ENCODE results near the gene MEIKIN. TPM values are rescaled to one million over a fixed set of nuclear protein-coding genes. Genes with fewer than 3 reads are reported as not detected.
A peak's percentile ranks its signal among the peaks of the same experiment; 100 is the strongest.

MEIKIN gene
- polyA plus RNA-seq, 6 donors from 2014 or later: not detected

DNA sequence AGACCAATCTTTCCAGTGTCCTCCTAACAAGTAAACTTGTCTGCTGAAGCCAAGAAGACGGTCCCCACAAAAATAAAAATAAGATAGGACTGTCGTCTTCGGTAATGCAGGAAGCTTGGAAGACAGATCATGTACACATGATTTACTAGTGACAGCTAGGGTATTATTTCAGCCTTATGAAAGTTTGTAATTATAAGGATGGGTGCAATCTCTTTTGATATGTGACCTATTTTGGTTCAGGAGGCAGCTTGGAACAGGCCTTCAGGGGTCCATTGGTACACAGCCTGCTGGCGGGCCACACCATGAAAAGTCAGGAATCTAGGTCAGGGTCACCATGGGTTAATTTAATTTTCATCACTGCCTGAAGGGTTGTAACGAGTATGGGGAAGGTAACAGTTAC lies 13.7 kb upstream of the MEIKIN start:
- no peak for ATAC-seq (ENCODE audit: low read depth in 2 of 2)
- Mint-ChIP-seq H3K27ac (peak overlapping the region in 2 of 6 donors; percentile 45 to 75), H3K4me1 (no peaks in the 10 kb centered on the region), H3K9me3 (no peaks in the 10 kb centered on the region), H3K36me3 (no peaks in the 10 kb centered on the region), H3K4me3 (no peak overlapping the region), H3K27me3 (peaks cover 0 to 16% (median 10%) of the 10 kb centered on the region in 3 donors)
- DNase-seq: no peak

DNA sequence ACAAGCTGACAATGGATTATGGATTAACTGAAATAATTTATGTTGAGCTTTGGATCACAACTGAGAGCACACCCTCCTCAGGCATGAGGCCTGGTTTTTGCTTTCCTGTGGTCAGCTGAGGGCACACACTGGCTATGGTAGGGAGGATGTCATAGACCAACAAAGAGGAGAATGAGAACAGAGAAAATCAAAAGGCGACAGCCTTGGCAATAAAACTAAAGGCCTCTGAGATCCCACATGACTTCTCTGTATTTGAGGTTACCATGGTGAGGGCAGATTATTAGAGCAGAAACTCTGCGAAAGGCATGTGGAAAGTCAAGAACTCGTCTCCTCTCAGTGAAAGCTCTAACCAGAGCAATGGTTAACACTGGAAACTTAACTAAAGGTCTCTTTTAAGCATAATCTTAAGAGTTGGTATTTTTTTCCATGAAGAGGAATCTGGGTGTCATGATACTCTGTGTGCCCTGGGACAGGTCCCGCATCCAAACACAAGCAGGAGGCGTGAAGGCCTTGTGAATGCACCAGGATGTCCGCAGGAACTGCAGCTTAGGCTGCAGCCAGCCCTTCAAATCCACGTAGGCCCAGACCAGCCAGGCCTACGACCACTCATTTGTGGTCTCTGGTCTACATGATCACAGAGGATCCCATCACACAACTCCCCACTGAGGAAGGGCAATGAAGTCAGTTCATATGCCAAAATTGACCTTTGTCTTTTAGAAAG lies 12.4 kb upstream of the MEIKIN start:
- no peaks in the 10 kb centered on the region for H3K4me1 Mint-ChIP-seq
- no peak overlapping the region for H3K4me3 Mint-ChIP-seq
- no peaks in the 10 kb centered on the region for H3K9me3 Mint-ChIP-seq
- no peaks in the 10 kb centered on the region for H3K36me3 Mint-ChIP-seq
- peak overlapping the region in 1 of 6 donors; percentile 19 for H3K27ac Mint-ChIP-seq
- peaks cover 0 to 8% (median 0%) of the 10 kb centered on the region in 3 donors for H3K27me3 Mint-ChIP-seq
- no peak for ATAC-seq (ENCODE audit: low read depth in 2 of 2)
- DNase-seq: no peak

DNA sequence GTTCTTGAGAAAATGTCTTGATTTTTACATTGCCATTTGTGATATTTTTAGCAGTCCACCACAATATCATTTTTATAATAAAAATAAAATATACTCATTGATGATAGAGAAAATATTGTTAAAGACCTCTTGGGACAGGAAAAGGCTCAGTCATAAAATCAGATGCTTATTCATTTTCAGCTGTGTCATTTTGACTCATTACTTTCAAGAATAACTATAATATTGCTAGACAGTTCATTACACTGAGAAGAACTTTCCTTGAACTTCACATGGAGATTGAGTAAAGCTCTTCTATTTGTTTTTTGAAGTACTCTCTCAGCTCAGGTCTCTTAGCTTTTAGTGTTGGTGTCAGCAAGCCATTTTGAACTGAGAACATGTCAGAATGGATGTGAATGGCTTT lies 8.5 kb upstream of the MEIKIN start:
- ATAC-seq (ENCODE audit: low read depth in 2 of 2) (no peak), DNase-seq (no peak)
- Mint-ChIP-seq H3K4me3 (no peak overlapping the region), H3K27ac (no peak overlapping the region), H3K9me3 (no peaks in the 10 kb centered on the region), H3K27me3 (peaks cover 0 to 12% (median 4%) of the 10 kb centered on the region in 3 donors), H3K4me1 (no peaks in the 10 kb centered on the region), H3K36me3 (no peaks in the 10 kb centered on the region)

DNA sequence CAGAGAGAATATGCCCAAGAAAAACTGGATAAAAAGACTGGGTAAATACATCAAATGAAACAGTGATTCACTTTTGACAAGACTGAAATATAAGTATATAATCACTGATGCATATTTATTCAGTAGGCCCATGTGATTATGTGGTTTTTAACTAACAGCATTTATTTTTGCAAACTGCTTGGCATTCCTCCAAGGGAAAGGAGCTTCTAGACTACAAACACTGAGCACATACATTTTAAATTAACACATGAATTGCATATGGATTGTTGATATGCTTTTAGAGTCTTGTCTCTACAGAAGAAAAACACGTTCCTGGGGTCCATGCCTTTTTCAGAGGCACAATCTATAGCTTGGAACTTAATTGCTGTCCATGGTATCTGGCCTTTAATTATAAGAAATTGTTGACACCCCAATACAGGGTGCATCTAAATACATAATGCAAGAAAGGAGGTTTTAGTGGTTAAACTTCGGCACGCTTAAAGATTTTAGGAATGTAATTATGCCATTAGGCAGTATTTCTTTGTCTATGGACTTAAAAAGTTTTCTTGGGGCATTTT lies 6.9 kb upstream of the MEIKIN start:
- H3K4me3 Mint-ChIP-seq: no peak overlapping the region
- H3K9me3 Mint-ChIP-seq: no peaks in the 10 kb centered on the region
- DNase-seq: no peak
- ATAC-seq (ENCODE audit: low read depth in 2 of 2): no peak
- no peaks in the 10 kb centered on the region for H3K4me1 Mint-ChIP-seq
- H3K27ac Mint-ChIP-seq: no peak overlapping the region
- H3K27me3 Mint-ChIP-seq: peaks cover 0 to 16% (median 6%) of the 10 kb centered on the region in 3 donors
- H3K36me3 Mint-ChIP-seq: no peaks in the 10 kb centered on the region

DNA sequence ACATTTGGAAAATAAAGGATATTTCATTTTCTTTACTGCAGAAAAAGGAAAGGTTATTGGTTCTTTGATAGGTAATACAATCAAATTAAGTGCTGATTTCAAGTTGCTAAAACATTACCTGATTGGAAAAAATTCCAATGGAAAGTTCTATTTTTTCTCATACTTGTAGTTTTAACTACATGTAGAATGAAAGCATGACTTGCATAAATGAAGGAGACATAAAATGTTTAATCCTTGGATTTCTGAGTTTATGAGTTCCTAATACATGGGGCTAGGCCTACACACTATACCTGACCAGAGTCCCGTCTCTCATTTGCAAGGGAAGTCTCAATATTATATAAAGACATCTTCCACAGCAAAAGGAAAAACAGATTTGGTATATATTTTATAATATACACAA lies 5.2 kb upstream of the MEIKIN start:
- no peak overlapping the region for H3K4me3 Mint-ChIP-seq
- no peak overlapping the region for H3K27ac Mint-ChIP-seq
- no peaks in the 10 kb centered on the region for H3K4me1 Mint-ChIP-seq
- peaks cover 0 to 16% (median 6%) of the 10 kb centered on the region in 3 donors for H3K27me3 Mint-ChIP-seq
- H3K9me3 Mint-ChIP-seq: peaks cover 0 to 2% (median 0%) of the 10 kb centered on the region in 7 donors
- ATAC-seq (ENCODE audit: low read depth in 2 of 2) (no peak), DNase-seq (no peak)
- H3K36me3 Mint-ChIP-seq: no peaks in the 10 kb centered on the region

DNA sequence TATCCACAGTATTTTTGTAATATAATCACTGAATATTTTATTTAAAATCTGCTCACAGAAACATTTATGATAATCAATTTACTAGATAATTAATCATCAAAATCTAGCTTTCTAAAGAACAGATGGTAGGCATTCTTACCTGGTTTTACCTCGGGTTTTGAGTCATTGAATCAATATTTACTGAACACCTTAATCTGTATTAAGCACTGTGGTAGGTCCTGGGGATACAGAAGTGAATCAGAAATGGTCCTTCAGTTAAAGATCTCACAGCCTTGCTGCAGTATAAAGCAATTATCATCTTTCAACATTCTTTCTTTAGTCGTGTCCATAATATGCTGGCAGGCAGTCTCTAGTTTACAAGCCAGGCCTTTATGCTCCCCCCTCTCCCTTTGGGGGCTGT lies 2.0 kb upstream of the MEIKIN start:
- Mint-ChIP-seq H3K27me3 (peaks cover 0 to 9% (median 6%) of the 10 kb centered on the region in 3 donors), H3K9me3 (peaks cover 0 to 2% (median 0%) of the 10 kb centered on the region in 7 donors), H3K4me3 (no peak overlapping the region), H3K4me1 (no peaks in the 10 kb centered on the region), H3K27ac (no peak overlapping the region), H3K36me3 (no peaks in the 10 kb centered on the region)
- DNase-seq (no peak), ATAC-seq (ENCODE audit: low read depth in 2 of 2) (no peak)

DNA sequence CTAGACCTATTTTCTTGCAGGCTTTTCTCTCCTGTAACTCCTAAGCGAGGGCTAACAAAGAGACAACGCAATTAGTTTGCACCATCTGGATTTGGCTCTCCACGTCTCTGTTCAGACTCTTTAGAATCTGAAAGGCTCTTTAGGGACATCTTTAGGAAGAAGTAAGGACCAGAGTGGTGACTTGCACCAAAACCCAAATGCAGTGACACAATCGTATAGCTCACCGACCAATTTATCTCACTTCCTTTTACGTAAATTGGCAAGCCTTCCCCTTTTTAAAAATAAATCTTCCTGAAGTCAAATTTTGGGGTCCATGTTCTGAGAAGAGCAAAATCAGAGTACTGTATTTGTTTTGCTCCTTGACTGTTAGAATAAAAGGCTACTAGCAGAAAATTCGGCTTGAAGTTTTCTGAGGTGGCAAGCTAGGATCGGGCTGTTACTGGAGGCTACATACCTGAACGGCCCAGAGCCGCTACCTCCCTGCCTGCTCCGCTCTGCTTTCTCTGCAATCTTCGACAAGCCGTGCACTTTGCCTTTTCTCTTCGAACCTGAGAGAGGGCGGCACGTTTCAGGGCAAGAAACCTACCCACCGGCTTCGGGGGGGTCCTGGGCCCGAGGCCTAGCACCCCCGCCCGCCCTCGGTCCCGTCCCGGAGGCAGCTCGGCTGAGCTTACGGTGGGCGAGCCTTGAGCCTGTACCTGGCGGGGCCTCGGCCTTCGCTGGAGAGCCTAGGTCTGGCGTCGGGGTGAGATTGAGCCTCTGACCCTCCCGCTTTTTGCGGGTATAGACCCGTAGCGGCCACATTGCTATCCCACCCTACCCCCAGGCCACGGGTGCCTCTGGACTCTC lies 537 bp downstream of the MEIKIN start:
- DNase-seq: no peak
- ATAC-seq (ENCODE audit: low read depth in 2 of 2): peak; percentile 20 to 25
- no peaks in the 10 kb centered on the region for H3K36me3 Mint-ChIP-seq
- no peaks in the 10 kb centered on the region for H3K4me1 Mint-ChIP-seq
- peaks cover 0 to 20% (median 13%) of the 10 kb centered on the region in 3 donors for H3K27me3 Mint-ChIP-seq
- H3K9me3 Mint-ChIP-seq: peaks cover 0 to 4% (median 0%) of the 10 kb centered on the region in 7 donors
- no peak overlapping the region for H3K27ac Mint-ChIP-seq
- no peak overlapping the region for H3K4me3 Mint-ChIP-seq

DNA sequence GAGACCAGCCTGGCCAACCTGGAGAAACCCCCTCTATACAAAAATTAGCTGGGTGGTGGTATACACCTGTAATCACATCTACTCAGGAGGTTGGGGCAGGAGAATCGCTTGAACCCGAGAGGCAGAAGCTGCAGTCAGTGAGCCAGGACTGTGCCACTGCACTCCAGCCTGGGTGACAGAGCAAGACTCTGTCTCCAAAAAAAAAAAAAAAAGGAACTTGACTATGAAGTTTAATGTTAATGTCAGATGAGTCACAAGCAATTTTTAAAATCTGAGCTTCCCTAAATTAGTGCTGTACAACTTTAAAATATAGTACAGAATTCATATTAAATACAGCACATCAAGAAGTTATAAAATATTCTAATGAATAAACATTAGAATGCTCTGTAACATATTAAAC lies 1.5 kb downstream of the MEIKIN start:
- peaks cover 0 to 14% (median 9%) of the 10 kb centered on the region in 3 donors for H3K27me3 Mint-ChIP-seq
- H3K4me3 Mint-ChIP-seq: no peak overlapping the region
- no peak for DNase-seq
- H3K9me3 Mint-ChIP-seq: peaks cover 0 to 4% (median 0%) of the 10 kb centered on the region in 7 donors
- no peak overlapping the region for H3K27ac Mint-ChIP-seq
- H3K4me1 Mint-ChIP-seq: no peaks in the 10 kb centered on the region
- ATAC-seq (ENCODE audit: low read depth in 2 of 2): no peak
- H3K36me3 Mint-ChIP-seq: no peaks in the 10 kb centered on the region

DNA sequence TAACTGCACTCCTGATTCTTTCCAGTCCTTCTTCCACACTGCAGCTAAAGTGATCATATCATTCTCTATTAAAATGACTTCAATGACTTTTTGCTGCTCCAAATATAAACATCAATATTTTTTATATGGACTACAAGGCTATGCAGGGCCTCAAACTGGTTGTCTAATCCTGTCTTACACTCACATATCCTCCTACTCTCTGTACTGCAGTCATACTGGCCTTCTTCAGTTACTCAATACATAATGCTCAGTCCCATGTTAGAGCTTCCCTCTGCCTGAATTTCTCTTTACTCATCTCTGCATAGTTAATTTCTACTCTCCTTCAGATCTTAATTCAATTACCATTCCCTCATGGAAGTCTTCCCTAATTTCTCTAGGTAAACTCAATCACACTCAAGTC lies 3.4 kb downstream of the MEIKIN start:
- Mint-ChIP-seq H3K9me3 (peaks cover 0 to 4% (median 0%) of the 10 kb centered on the region in 7 donors), H3K27me3 (peaks cover 0 to 11% (median 7%) of the 10 kb centered on the region in 3 donors), H3K27ac (no peak overlapping the region), H3K4me1 (no peaks in the 10 kb centered on the region), H3K4me3 (no peak overlapping the region), H3K36me3 (no peaks in the 10 kb centered on the region)
- no peak for DNase-seq
- no peak for ATAC-seq (ENCODE audit: low read depth in 2 of 2)

DNA sequence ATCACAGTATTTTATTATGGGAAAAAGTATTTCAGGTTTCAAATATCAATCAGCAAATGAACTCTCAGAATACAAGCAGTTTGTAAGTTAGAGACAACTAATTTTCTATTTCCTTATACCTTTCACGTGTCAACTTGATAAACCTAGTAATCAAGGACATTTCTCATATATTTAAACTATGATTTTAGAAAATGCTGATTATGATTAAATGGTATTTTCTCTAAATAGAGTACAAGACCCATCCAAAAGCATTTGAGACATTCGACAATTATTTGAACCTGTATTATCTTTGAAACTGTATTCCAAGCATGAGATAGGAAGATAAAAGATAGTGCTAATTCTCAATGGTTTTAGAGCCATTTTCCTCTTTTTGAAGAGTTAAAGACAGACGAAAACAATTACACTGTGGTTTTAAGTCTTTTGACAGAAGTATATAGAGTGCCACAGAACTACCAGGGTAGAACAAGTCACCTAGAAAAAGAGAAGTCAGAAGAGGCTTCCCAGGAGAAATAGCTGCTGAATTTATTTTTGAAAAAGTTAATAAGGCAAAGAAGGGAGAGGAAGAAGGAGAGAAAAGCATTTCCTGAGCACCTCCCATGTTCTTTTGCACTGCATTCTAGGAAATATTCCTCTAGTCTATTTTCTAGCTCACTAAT lies 5.6 kb downstream of the MEIKIN start:
- Mint-ChIP-seq H3K36me3 (no peaks in the 10 kb centered on the region), H3K27ac (no peak overlapping the region), H3K4me3 (no peak overlapping the region), H3K9me3 (peaks cover 0 to 4% (median 0%) of the 10 kb centered on the region in 7 donors), H3K27me3 (peaks cover 6 to 11% (median 7%) of the 10 kb centered on the region in 3 donors), H3K4me1 (no peaks in the 10 kb centered on the region)
- ATAC-seq (ENCODE audit: low read depth in 2 of 2): no peak
- no peak for DNase-seq

DNA sequence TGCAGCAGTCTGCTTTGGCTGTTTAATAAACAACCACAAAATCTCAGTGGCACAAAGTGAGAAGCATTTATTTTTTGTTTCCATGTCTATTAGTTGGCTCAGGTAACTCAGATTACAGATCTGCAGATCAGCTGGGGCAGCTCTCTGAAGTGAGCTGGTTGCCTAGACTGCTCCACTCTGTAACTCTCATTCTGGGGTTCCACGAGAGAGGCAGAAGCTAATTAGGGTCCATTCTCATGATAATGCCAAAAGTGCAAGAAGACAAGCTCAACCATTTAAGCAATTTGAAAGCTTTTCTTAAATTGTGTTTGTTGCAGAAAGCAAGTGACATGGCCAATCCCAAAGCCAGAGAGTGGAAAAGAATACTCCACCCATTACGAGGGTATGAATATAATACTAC lies 13.2 kb downstream of the MEIKIN start:
- H3K9me3 Mint-ChIP-seq: peaks cover 16 to 49% (median 39%) of the 10 kb centered on the region in 7 donors
- H3K4me1 Mint-ChIP-seq: no peaks in the 10 kb centered on the region
- ATAC-seq (ENCODE audit: low read depth in 2 of 2) (no peak), DNase-seq (no peak)
- no peak overlapping the region for H3K27ac Mint-ChIP-seq
- peaks cover 0 to 14% (median 11%) of the 10 kb centered on the region in 3 donors for H3K27me3 Mint-ChIP-seq
- no peak overlapping the region for H3K4me3 Mint-ChIP-seq
- H3K36me3 Mint-ChIP-seq: peaks cover 10 to 23% of the 10 kb centered on the region in 2 donors

DNA sequence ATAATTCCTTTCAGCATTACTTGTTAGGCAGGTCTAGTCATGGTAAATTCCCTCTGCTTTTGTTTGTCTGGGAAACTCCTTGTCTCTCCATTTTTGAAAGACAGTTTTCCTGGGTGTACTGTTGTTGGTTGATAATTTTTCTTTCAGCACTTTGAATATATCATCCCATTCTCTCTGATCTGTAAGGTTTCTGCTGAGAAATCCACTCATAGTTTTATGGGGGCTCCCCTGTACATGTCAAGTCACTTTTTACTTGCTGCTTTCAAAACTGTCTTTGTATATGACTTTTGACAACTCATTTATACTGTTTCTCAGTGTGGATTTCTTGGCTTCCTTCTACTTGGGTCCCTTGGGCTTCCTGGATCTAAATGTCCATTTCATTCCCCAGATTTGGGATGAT lies 16.5 kb downstream of the MEIKIN start:
- Mint-ChIP-seq H3K27me3 (peaks cover 0 to 11% (median 8%) of the 10 kb centered on the region in 3 donors), H3K9me3 (peaks cover 25 to 77% (median 62%) of the 10 kb centered on the region in 7 donors), H3K4me1 (no peaks in the 10 kb centered on the region), H3K27ac (peak overlapping the region in 1 of 6 donors; percentile 5), H3K36me3 (peaks cover 10 to 30% of the 10 kb centered on the region in 2 donors), H3K4me3 (no peak overlapping the region)
- DNase-seq: no peak
- no peak for ATAC-seq (ENCODE audit: low read depth in 2 of 2)

DNA sequence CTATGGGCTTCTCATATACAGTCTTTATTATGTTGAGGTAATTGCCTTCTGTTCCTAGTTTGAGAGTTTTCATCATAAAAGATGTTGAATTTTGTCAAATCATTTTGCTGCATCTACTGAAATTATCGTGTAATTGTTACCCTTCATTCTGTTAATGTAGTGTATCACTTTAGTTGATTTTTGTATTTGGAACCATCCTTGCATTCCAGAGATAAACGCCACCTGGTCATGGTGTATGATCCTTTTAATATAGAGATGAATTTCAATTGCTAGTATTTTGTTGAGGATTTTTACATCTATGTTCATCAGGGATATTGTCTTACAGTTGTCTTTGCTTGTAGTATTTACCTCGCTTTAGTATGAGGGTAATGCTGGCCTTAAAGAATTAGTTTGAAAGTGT lies 19.3 kb downstream of the MEIKIN start:
- H3K36me3 Mint-ChIP-seq: peaks cover 10 to 30% of the 10 kb centered on the region in 2 donors
- peaks cover 25 to 67% (median 51%) of the 10 kb centered on the region in 7 donors for H3K9me3 Mint-ChIP-seq
- ATAC-seq (ENCODE audit: low read depth in 2 of 2) (no peak), DNase-seq (no peak)
- H3K27ac Mint-ChIP-seq: no peak overlapping the region
- no peak overlapping the region for H3K4me3 Mint-ChIP-seq
- H3K4me1 Mint-ChIP-seq: no peaks in the 10 kb centered on the region
- H3K27me3 Mint-ChIP-seq: peaks cover 0 to 4% (median 0%) of the 10 kb centered on the region in 3 donors

All from naive B cell (primary cell).